ENCODE results near the gene SCUBE2.

The SCUBE2 gene

GRCh38 chr11:9005087-9005486 lies 86.3 kb downstream of the SCUBE2 start:
- no peak overlapping the region for H3K27ac ChIP-seq (ENCODE audit: low read length)
- no peak overlapping the region for H3K4me3 ChIP-seq (ENCODE audit: low read length in 2 of 2)
- no peaks in the 10 kb centered on the region for H3K36me3 ChIP-seq (ENCODE audit: control insufficient read depth in 2 of 2, insufficient read depth in 2 of 2, low read length in 2 of 2)
- no peaks in the 10 kb centered on the region for H3K27me3 ChIP-seq (ENCODE audit: control insufficient read depth in 1 of 2, insufficient read depth in 2 of 2, low read length in 2 of 2)
- H3K9me3 ChIP-seq (ENCODE audit: control insufficient read depth in 2 of 2, low read length in 2 of 2), result no peaks in the 10 kb centered on the region
- H3K9ac ChIP-seq (ENCODE audit: low read length in 2 of 2), result no peak overlapping the region
- peaks cover 19% of the 10 kb centered on the region for H3K4me1 ChIP-seq (ENCODE audit: control insufficient read depth, insufficient read depth, low read length)

GRCh38 chr11:9004183-9004926 lies 87.0 kb downstream of the SCUBE2 start:
- Histone ChIP-seq H3K4me1 (ENCODE audit: control insufficient read depth, insufficient read depth, low read length) (peaks cover 19% of the 10 kb centered on the region), H3K9me3 (ENCODE audit: control insufficient read depth in 2 of 2, low read length in 2 of 2) (no peaks in the 10 kb centered on the region), H3K27ac (ENCODE audit: low read length) (no peak overlapping the region), H3K27me3 (ENCODE audit: control insufficient read depth in 1 of 2, insufficient read depth in 2 of 2, low read length in 2 of 2) (no peaks in the 10 kb centered on the region), H3K4me3 (ENCODE audit: low read length in 2 of 2) (peak overlapping the region in 1 of 2 donors; percentile 72), H3K9ac (ENCODE audit: low read length in 2 of 2) (no peak overlapping the region), H3K36me3 (ENCODE audit: control insufficient read depth in 2 of 2, insufficient read depth in 2 of 2, low read length in 2 of 2) (no peaks in the 10 kb centered on the region)

- H3K9ac ChIP-seq (ENCODE audit: low read length in 2 of 2), result peak within 1 kb of the TSS; percentile 0 to 58
- no peaks in the 10 kb centered on the region for H3K36me3 ChIP-seq (ENCODE audit: control insufficient read depth in 2 of 2, insufficient read depth in 2 of 2, low read length in 2 of 2)
- no peak within 1 kb of the TSS for H3K27ac ChIP-seq (ENCODE audit: low read length)
- peaks cover 19% of the 10 kb centered on the region for H3K4me1 ChIP-seq (ENCODE audit: control insufficient read depth, insufficient read depth, low read length)
- H3K9me3 ChIP-seq (ENCODE audit: control insufficient read depth in 2 of 2, low read length in 2 of 2), result no peaks in the 10 kb centered on the region
- H3K27me3 ChIP-seq (ENCODE audit: control insufficient read depth in 1 of 2, insufficient read depth in 2 of 2, low read length in 2 of 2), result no peaks in the 10 kb centered on the region
- H3K4me3 ChIP-seq (ENCODE audit: low read length in 2 of 2), result peak within 1 kb of the TSS; percentile 65 to 72
Observed at GRCh38 chr11:9003573-9004182, 87.7 kb downstream of the SCUBE2 start, which contains the start of gene NRIP3. NRIP3 (minus strand) TSS chr11:9004001; CDS start chr11:9003935, 66 bp downstream.

GRCh38 chr11:9002920-9003572 lies 88.4 kb downstream of the SCUBE2 start:
- Histone ChIP-seq H3K27me3 (ENCODE audit: control insufficient read depth in 1 of 2, insufficient read depth in 2 of 2, low read length in 2 of 2) (no peaks in the 10 kb centered on the region), H3K36me3 (ENCODE audit: control insufficient read depth in 2 of 2, insufficient read depth in 2 of 2, low read length in 2 of 2) (no peaks in the 10 kb centered on the region), H3K9me3 (ENCODE audit: control insufficient read depth in 2 of 2, low read length in 2 of 2) (no peaks in the 10 kb centered on the region), H3K27ac (ENCODE audit: low read length) (no peak overlapping the region), H3K4me3 (ENCODE audit: low read length in 2 of 2) (peak overlapping the region; percentile 65 to 72), H3K9ac (ENCODE audit: low read length in 2 of 2) (peak overlapping the region; percentile 0 to 58), H3K4me1 (ENCODE audit: control insufficient read depth, insufficient read depth, low read length) (peaks cover 19% of the 10 kb centered on the region)

GRCh38 chr11:9001736-9002135 lies 89.7 kb downstream of the SCUBE2 start:
- no peaks in the 10 kb centered on the region for H3K27me3 ChIP-seq (ENCODE audit: control insufficient read depth in 1 of 2, insufficient read depth in 2 of 2, low read length in 2 of 2)
- H3K27ac ChIP-seq (ENCODE audit: low read length), result no peak overlapping the region
- H3K4me3 ChIP-seq (ENCODE audit: low read length in 2 of 2), result no peak overlapping the region
- peaks cover 19% of the 10 kb centered on the region for H3K4me1 ChIP-seq (ENCODE audit: control insufficient read depth, insufficient read depth, low read length)
- H3K9ac ChIP-seq (ENCODE audit: low read length in 2 of 2), result no peak overlapping the region
- no peaks in the 10 kb centered on the region for H3K36me3 ChIP-seq (ENCODE audit: control insufficient read depth in 2 of 2, insufficient read depth in 2 of 2, low read length in 2 of 2)
- H3K9me3 ChIP-seq (ENCODE audit: control insufficient read depth in 2 of 2, low read length in 2 of 2), result no peaks in the 10 kb centered on the region

- Histone ChIP-seq H3K4me1 (ENCODE audit: control insufficient read depth, insufficient read depth, low read length) (peaks cover 3% of the 10 kb centered on the region), H3K36me3 (ENCODE audit: control insufficient read depth in 2 of 2, insufficient read depth in 2 of 2, low read length in 2 of 2) (no peaks in the 10 kb centered on the region), H3K27ac (ENCODE audit: low read length) (no peak overlapping the region), H3K9ac (ENCODE audit: low read length in 2 of 2) (no peak overlapping the region), H3K9me3 (ENCODE audit: control insufficient read depth in 2 of 2, low read length in 2 of 2) (no peaks in the 10 kb centered on the region), H3K4me3 (ENCODE audit: low read length in 2 of 2) (no peak overlapping the region), H3K27me3 (ENCODE audit: control insufficient read depth in 1 of 2, insufficient read depth in 2 of 2, low read length in 2 of 2) (no peaks in the 10 kb centered on the region)
Observed at GRCh38 chr11:8998017-8998416, 93.4 kb downstream of the SCUBE2 start.

- no peak overlapping the region for H3K4me3 ChIP-seq (ENCODE audit: low read length in 2 of 2)
- H3K27me3 ChIP-seq (ENCODE audit: control insufficient read depth in 1 of 2, insufficient read depth in 2 of 2, low read length in 2 of 2), result no peaks in the 10 kb centered on the region
- no peaks in the 10 kb centered on the region for H3K4me1 ChIP-seq (ENCODE audit: control insufficient read depth, insufficient read depth, low read length)
- H3K27ac ChIP-seq (ENCODE audit: low read length), result no peak overlapping the region
- no peak overlapping the region for H3K9ac ChIP-seq (ENCODE audit: low read length in 2 of 2)
- H3K36me3 ChIP-seq (ENCODE audit: control insufficient read depth in 2 of 2, insufficient read depth in 2 of 2, low read length in 2 of 2), result no peaks in the 10 kb centered on the region
- H3K9me3 ChIP-seq (ENCODE audit: control insufficient read depth in 2 of 2, low read length in 2 of 2), result no peaks in the 10 kb centered on the region
Observed at GRCh38 chr11:8997451-8997850, 93.9 kb downstream of the SCUBE2 start.

DNA sequence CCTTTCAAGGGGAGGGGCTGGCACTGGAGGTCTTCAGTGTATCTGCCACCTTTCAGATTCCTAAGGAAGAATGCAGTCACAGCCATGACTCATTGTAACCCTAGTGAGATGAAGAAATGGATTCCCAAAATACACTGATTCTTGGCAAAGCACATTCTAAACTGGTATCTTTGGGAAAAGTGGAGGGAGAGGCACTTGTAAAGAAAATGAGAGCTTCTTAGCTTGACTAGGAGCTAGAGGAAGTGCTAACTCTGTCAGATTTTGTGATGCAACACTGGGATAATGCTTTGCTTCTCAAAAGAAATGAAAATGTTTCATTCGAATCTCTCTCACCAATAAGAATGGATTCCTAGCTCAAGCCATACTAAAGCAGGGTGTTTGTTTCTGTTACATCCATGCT lies 101.9 kb downstream of the SCUBE2 start:
- Histone ChIP-seq H3K36me3 (ENCODE audit: control insufficient read depth in 2 of 2, insufficient read depth in 2 of 2, low read length in 2 of 2) (no peaks in the 10 kb centered on the region), H3K9me3 (ENCODE audit: control insufficient read depth in 2 of 2, low read length in 2 of 2) (no peaks in the 10 kb centered on the region), H3K27ac (ENCODE audit: low read length) (no peak overlapping the region), H3K4me1 (ENCODE audit: control insufficient read depth, insufficient read depth, low read length) (no peaks in the 10 kb centered on the region), H3K9ac (ENCODE audit: low read length in 2 of 2) (no peak overlapping the region), H3K27me3 (ENCODE audit: control insufficient read depth in 1 of 2, insufficient read depth in 2 of 2, low read length in 2 of 2) (no peaks in the 10 kb centered on the region), H3K4me3 (ENCODE audit: low read length in 2 of 2) (no peak overlapping the region)

GRCh38 chr11:8988329-8989234 lies 102.8 kb downstream of the SCUBE2 start:
- Histone ChIP-seq H3K36me3 (ENCODE audit: control insufficient read depth in 2 of 2, insufficient read depth in 2 of 2, low read length in 2 of 2) (peaks cover 0 to 2% of the 10 kb centered on the region in 2 donors), H3K27me3 (ENCODE audit: control insufficient read depth in 1 of 2, insufficient read depth in 2 of 2, low read length in 2 of 2) (no peaks in the 10 kb centered on the region), H3K4me1 (ENCODE audit: control insufficient read depth, insufficient read depth, low read length) (no peaks in the 10 kb centered on the region), H3K9me3 (ENCODE audit: control insufficient read depth in 2 of 2, low read length in 2 of 2) (no peaks in the 10 kb centered on the region), H3K27ac (ENCODE audit: low read length) (no peak overlapping the region), H3K4me3 (ENCODE audit: low read length in 2 of 2) (no peak overlapping the region), H3K9ac (ENCODE audit: low read length in 2 of 2) (no peak overlapping the region)

DNA sequence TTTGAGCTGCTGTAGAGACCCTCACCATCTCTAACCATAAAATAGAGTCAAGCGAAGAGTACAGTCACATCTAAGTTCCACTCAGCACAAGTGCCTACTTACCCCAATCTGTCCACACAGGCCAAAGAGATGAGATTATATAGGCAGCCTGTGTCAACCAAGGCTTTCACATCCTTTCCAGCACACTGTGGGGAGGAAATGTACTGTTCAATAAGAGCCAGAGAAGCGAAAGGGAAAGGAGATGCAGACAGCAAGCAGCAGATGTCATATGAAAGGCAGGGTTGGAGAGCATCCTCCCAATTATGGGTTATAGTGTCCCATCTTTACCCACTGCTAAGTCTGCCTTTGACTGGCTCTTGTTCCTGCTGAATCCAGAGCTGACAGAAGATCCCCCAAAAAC lies 104.0 kb downstream of the SCUBE2 start:
- Histone ChIP-seq H3K27me3 (ENCODE audit: control insufficient read depth in 1 of 2, insufficient read depth in 2 of 2, low read length in 2 of 2) (no peaks in the 10 kb centered on the region), H3K36me3 (ENCODE audit: control insufficient read depth in 2 of 2, insufficient read depth in 2 of 2, low read length in 2 of 2) (peaks cover 0 to 3% of the 10 kb centered on the region in 2 donors), H3K4me1 (ENCODE audit: control insufficient read depth, insufficient read depth, low read length) (no peaks in the 10 kb centered on the region), H3K27ac (ENCODE audit: low read length) (no peak overlapping the region), H3K4me3 (ENCODE audit: low read length in 2 of 2) (no peak overlapping the region), H3K9ac (ENCODE audit: low read length in 2 of 2) (no peak overlapping the region), H3K9me3 (ENCODE audit: control insufficient read depth in 2 of 2, low read length in 2 of 2) (no peaks in the 10 kb centered on the region)
